GM23248 (cell line): Measurements from ENCODE around the gene YBX1. TPM values are rescaled to one million over a fixed set of nuclear protein-coding genes. Genes with fewer than 3 reads are reported as not detected.

Source experiments
- DNase-seq: peaks from one replicate; pipeline ENCODE4 v3.0.0-alpha.2; 2015
- H2AFZ ChIP-seq: fragments of 200-600 bp; sonication (generic); 2 replicates; pipeline ENCODE4 v1.6.1; 2016; ENCODE audit warnings: antibody characterized with exemption
- H3F3A ChIP-seq: fragments of 200-600 bp; sonication (generic); 2 replicates; pipeline ENCODE4 v1.6.1; 2016; ENCODE audit warnings: mild to moderate bottlenecking, antibody characterized with exemption, mixed run types; ENCODE audit not compliant: insufficient read depth
- H3K27ac ChIP-seq: fragments of 200-600 bp; sonication (generic); 2 replicates; pipeline ENCODE4 v1.5.1; 2016; ENCODE audit warnings: mild to moderate bottlenecking
- H3K27me3 ChIP-seq: fragments of 200-600 bp; sonication (generic); replicated peaks from 2 replicates; pipeline ENCODE4 v1.6.1; 2016; ENCODE audit warnings: mild to moderate bottlenecking; ENCODE audit not compliant: insufficient read depth
- H3K36me3 ChIP-seq: fragments of 200-600 bp; sonication (generic); 2 replicates; pipeline ENCODE4 v1.6.1; 2016; ENCODE audit warnings: low read depth, mild to moderate bottlenecking
- H3K4me1 ChIP-seq: fragments of 200-600 bp; sonication (generic); 2 replicates; pipeline ENCODE4 v1.6.1; 2016; ENCODE audit warnings: mild to moderate bottlenecking; ENCODE audit not compliant: insufficient read depth
- H3K4me2 ChIP-seq: fragments of 200-600 bp; sonication (generic); one replicate; pipeline ENCODE4 v1.6.1; 2016; ENCODE audit warnings: mild to moderate bottlenecking; ENCODE audit not compliant: unreplicated experiment
- H3K4me3 ChIP-seq: fragments of 200-600 bp; sonication (generic); 2 replicates; pipeline ENCODE4 v1.5.1; 2016; ENCODE audit warnings: mild to moderate bottlenecking
- H3K79me2 ChIP-seq: fragments of 200-600 bp; sonication (generic); 2 replicates; pipeline ENCODE4 v1.6.1; 2016; ENCODE audit warnings: mild to moderate bottlenecking; ENCODE audit not compliant: insufficient read depth
- H3K9ac ChIP-seq: fragments of 200-600 bp; sonication (generic); 2 replicates; pipeline ENCODE4 v1.6.1; 2016; ENCODE audit warnings: mild to moderate bottlenecking
- H3K9me2 ChIP-seq: fragments of 200-600 bp; sonication (generic); 2 replicates; pipeline ENCODE4 v1.6.1; 2016; ENCODE audit warnings: mixed run types, mild to moderate bottlenecking, moderate library complexity; ENCODE audit not compliant: insufficient read depth
- H3K9me3 ChIP-seq: fragments of 200-600 bp; sonication (generic); one replicate; pipeline ENCODE4 v1.6.1; 2017; ENCODE audit warnings: low read depth
- H4K20me1 ChIP-seq: fragments of 200-600 bp; sonication (generic); 2 replicates; pipeline ENCODE4 v1.6.0; 2016; ENCODE audit not compliant: insufficient read depth
- EZH2 ChIP-seq: fragments of 200-600 bp; sonication (generic); IDR thresholded peaks from 2 replicates; pipeline ENCODE4 v1.6.1; 2018; ENCODE audit warnings: antibody characterized with exemption, mild to moderate bottlenecking; ENCODE audit not compliant: insufficient read depth, poor library complexity, severe bottlenecking
- EZH2phosphoT487 ChIP-seq: fragments of 200-600 bp; sonication (generic); IDR thresholded peaks from 2 replicates; pipeline ENCODE4 v1.6.1; 2018; ENCODE audit warnings: antibody characterized with exemption, moderate library complexity, mild to moderate bottlenecking, low read depth; ENCODE audit not compliant: insufficient read depth
- WGBS, 2 experiments: methylation state at CpG; one replicate each; pipeline ENCODE4 v1.1.6; 2015 to 2017; ENCODE audit warnings: low lambda C conversion rate in 2 of 2, low coverage in 1 of 2; ENCODE audit errors: missing lambda C conversion rate in 2 of 2; 5-methylcytosine and 5-hydroxymethylcytosine counted together
- in situ Hi-C: fragments of 300-500 bp; cut with MboI; formaldehyde crosslinking; loops from 2 replicates; pipeline ENCODE4 v1.15.0; 2020
- polyA plus RNA-seq: library from polyadenylated mRNA; unstranded; fragments of >200 nt; fragmentation: Nextera tagmentation; extraction: Ambion mirVana; gene quantifications from 2 replicates; pipeline ENCODE4 v1.2.1, GENCODE V29; 2016
- total RNA-seq: library from RNA; depleted of rRNA; stranded (reverse); fragments of >200 nt; shearing (Covaris generic); gene quantifications from 2 replicates; pipeline ENCODE4 v1.2.3, GENCODE V29; 2014; rRNA removed

YBX1 gene
- total and polyA plus RNA-seq, 2 experiments from 2014 or later, result 480 to 762 TPM

GRCh38 chr1:42753070-42753469, 70.9 kb downstream of the YBX1 start:
- Histone ChIP-seq H2AFZ (no peak overlapping the region), H3K9ac (peak overlapping the region; percentile 42; the same call in 1 of the 2 replicates), H3K27me3 (no peaks in the 10 kb centered on the region), H3K36me3 (peaks cover 47% of the 10 kb centered on the region), H3K4me1 (peaks cover 11% of the 10 kb centered on the region), H3K4me3 (0 out of 2 replicates have a peak overlapping the region, but pooled peaks have one; percentile 4), H3K9me3 (no peaks in the 10 kb centered on the region), H3K79me2 (peaks cover 15% of the 10 kb centered on the region), H4K20me1 (no peaks in the 10 kb centered on the region), H3K4me2 (peak overlapping the region; percentile 57), H3K9me2 (no peaks in the 10 kb centered on the region), H3F3A (peaks cover 18% of the 10 kb centered on the region; the same call in 1 of the 2 replicates), H3K27ac (peak overlapping the region; percentile 66)
- no peak for TF ChIP-seq EZH2
- TF ChIP-seq EZH2phosphoT487, result no peak
- in situ Hi-C loops, result no loop called here
- WGBS, 2 experiments, result 50 to 61% methylated on average over 1 of the region's 1 CpG
- peak; percentile 87 for DNase-seq

Other genes starting within 250 kb of the YBX1 start
- gene ZMYND12, start 226.4 kb upstream of the YBX1 start, total RNA-seq, result 0.13 and 3.2 TPM in 2 replicates
- 0.68 and 1.4 TPM in 2 replicates for gene ZMYND12, start 226.4 kb upstream of the YBX1 start, polyA plus RNA-seq
- gene PPCS, start 225.9 kb upstream of the YBX1 start, total RNA-seq, result 37.3 and 66.8 TPM in 2 replicates
- gene PPCS, start 225.9 kb upstream of the YBX1 start, polyA plus RNA-seq, result 100 and 106 TPM in 2 replicates
- gene CCDC30, start 219.1 kb upstream of the YBX1 start, total RNA-seq, result 0.13 and 0.65 TPM in 2 replicates
- 1.2 and 1.6 TPM in 2 replicates for gene CCDC30, start 219.1 kb upstream of the YBX1 start, polyA plus RNA-seq
- 22.7 and 35.9 TPM in 2 replicates for gene PPIH, start 24.0 kb upstream of the YBX1 start, total RNA-seq
- gene PPIH, start 24.0 kb upstream of the YBX1 start, polyA plus RNA-seq, result 35.1 and 37.1 TPM in 2 replicates
- not detected in 2 replicates for gene CLDN19, start 57.8 kb downstream of the YBX1 start, total RNA-seq
- not detected in 2 replicates for gene CLDN19, start 57.8 kb downstream of the YBX1 start, polyA plus RNA-seq
- 222 and 257 TPM in 2 replicates for gene P3H1, start 84.6 kb downstream of the YBX1 start, total RNA-seq
- 194 and 197 TPM in 2 replicates for gene P3H1, start 84.6 kb downstream of the YBX1 start, polyA plus RNA-seq
- gene C1orf50, start 84.8 kb downstream of the YBX1 start, total RNA-seq, result 2.7 and 3.4 TPM in 2 replicates
- 8.1 and 10.5 TPM in 2 replicates for gene C1orf50, start 84.8 kb downstream of the YBX1 start, polyA plus RNA-seq
- not detected in 2 replicates for gene TMEM269, start 102.6 kb downstream of the YBX1 start, total RNA-seq
- gene TMEM269, start 102.6 kb downstream of the YBX1 start, polyA plus RNA-seq, result 0.14 TPM in 1 of 2 replicates, not detected in the other
- 18.4 and 26.9 TPM in 2 replicates for gene ERMAP, start 134.7 kb downstream of the YBX1 start, total RNA-seq
- gene ERMAP, start 134.7 kb downstream of the YBX1 start, polyA plus RNA-seq, result 7.0 and 7.9 TPM in 2 replicates
- gene SVBP, start 135.0 kb downstream of the YBX1 start, total RNA-seq, result 12.5 and 16.8 TPM in 2 replicates
- gene SVBP, start 135.0 kb downstream of the YBX1 start, polyA plus RNA-seq, result 28.4 and 28.5 TPM in 2 replicates
- 4.4 and 13.0 TPM in 2 replicates for gene ZNF691, start 164.2 kb downstream of the YBX1 start, total RNA-seq
- 6.2 and 6.9 TPM in 2 replicates for gene ZNF691, start 164.2 kb downstream of the YBX1 start, polyA plus RNA-seq